ENCODE data around the gene TRAPPC5. TPM values are rescaled to one million over a fixed set of nuclear protein-coding genes. Genes with fewer than 3 reads are reported as not detected.

Gene TRAPPC5
- total RNA-seq, 1 experiment from 2014 or later = 105 TPM

DNA sequence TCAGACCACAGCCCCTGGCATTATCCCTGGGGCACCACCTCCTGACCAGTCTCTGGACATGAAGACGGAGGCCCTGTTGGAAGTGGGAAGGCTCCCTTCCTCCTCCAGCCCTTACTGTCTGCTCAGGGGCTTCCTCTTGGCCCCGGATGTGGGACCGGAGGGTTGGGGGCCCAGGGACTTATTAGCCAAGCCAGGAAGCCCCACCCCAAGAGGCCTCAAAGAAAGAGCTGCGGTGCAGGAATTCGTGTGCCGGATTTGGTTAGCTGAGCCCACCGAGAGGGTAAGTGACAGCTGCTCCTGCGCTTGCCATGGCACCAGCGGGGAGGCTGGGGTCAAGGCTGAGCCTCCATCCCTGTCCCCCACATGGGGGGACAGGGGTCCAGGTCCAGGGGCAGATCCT, 11.8 kb upstream of the TRAPPC5 start, which contains the start of gene RETN:
TSS of gene RETN (plus strand) at position 208 of the 400 bp plus-strand sequence. CDS start 278 bp downstream, outside the sequence.
- H3K27ac ChIP-seq (ENCODE audit: low read depth, low read length, poor library complexity, severe bottlenecking) = no peak within 1 kb of the TSS
- no peak within 1 kb of the TSS for H3K4me3 ChIP-seq (ENCODE audit: low read depth, low read length, poor library complexity, severe bottlenecking)
- TF ChIP-seq, protein P1, sequence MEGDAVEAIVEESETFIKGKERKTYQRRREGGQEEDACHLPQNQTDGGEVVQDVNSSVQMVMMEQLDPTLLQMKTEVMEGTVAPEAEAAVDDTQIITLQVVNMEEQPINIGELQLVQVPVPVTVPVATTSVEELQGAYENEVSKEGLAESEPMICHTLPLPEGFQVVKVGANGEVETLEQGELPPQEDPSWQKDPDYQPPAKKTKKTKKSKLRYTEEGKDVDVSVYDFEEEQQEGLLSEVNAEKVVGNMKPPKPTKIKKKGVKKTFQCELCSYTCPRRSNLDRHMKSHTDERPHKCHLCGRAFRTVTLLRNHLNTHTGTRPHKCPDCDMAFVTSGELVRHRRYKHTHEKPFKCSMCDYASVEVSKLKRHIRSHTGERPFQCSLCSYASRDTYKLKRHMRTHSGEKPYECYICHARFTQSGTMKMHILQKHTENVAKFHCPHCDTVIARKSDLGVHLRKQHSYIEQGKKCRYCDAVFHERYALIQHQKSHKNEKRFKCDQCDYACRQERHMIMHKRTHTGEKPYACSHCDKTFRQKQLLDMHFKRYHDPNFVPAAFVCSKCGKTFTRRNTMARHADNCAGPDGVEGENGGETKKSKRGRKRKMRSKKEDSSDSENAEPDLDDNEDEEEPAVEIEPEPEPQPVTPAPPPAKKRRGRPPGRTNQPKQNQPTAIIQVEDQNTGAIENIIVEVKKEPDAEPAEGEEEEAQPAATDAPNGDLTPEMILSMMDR (conservative IDR thresholded peaks at IDR 0.05; ENCODE audit: low read depth, low read length) = no peak
- no peak for TF ChIP-seq EZH2 (IDR thresholded peaks at IDR 0.05; ENCODE audit: borderline replicate concordance, low read depth, low read length, poor library complexity, severe bottlenecking)
- ChIA-PET CTCF (no interaction called here), POLR2A (ENCODE audit: low non-redundant PET) (no interaction called here)
- H3K9me3 ChIP-seq (ENCODE audit: low read depth, low read length, poor library complexity, severe bottlenecking) = no peaks in the 10 kb centered on the region
- no peaks in the 10 kb centered on the region for H3K4me1 ChIP-seq (ENCODE audit: insufficient read depth, low read length, poor library complexity, severe bottlenecking)
- no peaks in the 10 kb centered on the region for H3K27me3 ChIP-seq (replicated peaks; ENCODE audit: insufficient read depth, low read depth, low read length, poor library complexity)
- DNase-seq (ENCODE audit: low spot score) = no peak
- BruUV-seq (replicated peaks) = no TSS peak
- H3K36me3 ChIP-seq (ENCODE audit: insufficient read depth, low read length, poor library complexity, severe bottlenecking) = no peaks in the 10 kb centered on the region
- intact Hi-C loops (cut with micrococcal nuclease; ENCODE audit: unreplicated experiment) = no loop called here

DNA sequence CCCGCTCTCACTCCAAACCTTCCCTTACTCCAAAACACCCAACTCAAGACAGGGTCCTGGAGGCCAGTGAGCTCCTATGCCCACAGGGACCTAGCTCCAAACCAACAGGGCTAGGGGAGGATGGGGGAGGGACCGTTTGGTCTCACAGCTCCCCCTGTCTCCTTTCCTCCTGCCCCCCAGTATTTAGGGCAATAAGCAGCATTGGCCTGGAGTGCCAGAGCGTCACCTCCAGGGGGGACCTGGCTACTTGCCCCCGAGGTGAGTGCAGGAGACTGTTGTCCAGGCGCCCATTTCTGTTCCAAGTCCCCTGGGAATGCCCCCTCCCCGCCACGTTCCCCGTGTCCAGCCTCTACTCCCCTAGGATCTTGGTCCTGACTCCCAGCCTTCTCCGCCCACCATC, 11.0 kb upstream of the TRAPPC5 start:
- peaks cover 3% of the 10 kb centered on the region for H3K4me1 ChIP-seq (ENCODE audit: insufficient read depth, low read length, poor library complexity, severe bottlenecking)
- POLR2A ChIA-PET (ENCODE audit: low non-redundant PET) = no interaction called here
- no peak overlapping the region for H3K4me3 ChIP-seq (ENCODE audit: low read depth, low read length, poor library complexity, severe bottlenecking)
- no peak for TF ChIP-seq EZH2 (IDR thresholded peaks at IDR 0.05; ENCODE audit: borderline replicate concordance, low read depth, low read length, poor library complexity, severe bottlenecking)
- TF ChIP-seq, protein P1 (conservative IDR thresholded peaks at IDR 0.05; ENCODE audit: low read depth, low read length) = no peak
- BruUV-seq (replicated peaks) = no TSS peak
- H3K9me3 ChIP-seq (ENCODE audit: low read depth, low read length, poor library complexity, severe bottlenecking) = no peaks in the 10 kb centered on the region
- CTCF ChIA-PET = no interaction called here
- no peak overlapping the region for H3K27ac ChIP-seq (ENCODE audit: low read depth, low read length, poor library complexity, severe bottlenecking)
- no peaks in the 10 kb centered on the region for H3K27me3 ChIP-seq (replicated peaks; ENCODE audit: insufficient read depth, low read depth, low read length, poor library complexity)
- intact Hi-C loops (cut with micrococcal nuclease; ENCODE audit: unreplicated experiment) = no loop called here
- no peaks in the 10 kb centered on the region for H3K36me3 ChIP-seq (ENCODE audit: insufficient read depth, low read length, poor library complexity, severe bottlenecking)
- no peak for DNase-seq (ENCODE audit: low spot score)

DNA sequence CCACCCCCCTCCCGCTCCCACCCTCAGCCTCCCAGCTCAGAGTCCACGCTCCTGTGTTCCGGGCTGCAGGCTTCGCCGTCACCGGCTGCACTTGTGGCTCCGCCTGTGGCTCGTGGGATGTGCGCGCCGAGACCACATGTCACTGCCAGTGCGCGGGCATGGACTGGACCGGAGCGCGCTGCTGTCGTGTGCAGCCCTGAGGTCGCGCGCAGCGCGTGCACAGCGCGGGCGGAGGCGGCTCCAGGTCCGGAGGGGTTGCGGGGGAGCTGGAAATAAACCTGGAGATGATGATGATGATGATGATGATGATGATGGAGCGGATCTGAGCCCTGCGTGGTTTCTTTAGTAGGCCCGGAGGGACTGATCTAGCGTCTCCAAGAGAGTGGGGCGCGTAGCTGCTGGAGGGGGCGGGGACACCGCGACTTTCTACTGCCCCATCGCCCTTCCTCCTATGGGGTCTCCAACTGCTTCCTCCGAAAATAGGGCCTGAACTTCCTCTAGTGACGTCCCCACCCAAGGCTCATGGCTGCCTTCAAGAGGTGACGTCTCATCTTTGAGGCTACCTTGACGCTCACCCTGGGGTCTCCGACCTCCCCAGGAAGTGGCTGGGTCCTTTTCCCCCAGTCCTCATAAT, 10.4 kb upstream of the TRAPPC5 start:
- CTCF ChIA-PET = no interaction called here
- H3K27me3 ChIP-seq (replicated peaks; ENCODE audit: insufficient read depth, low read depth, low read length, poor library complexity) = no peaks in the 10 kb centered on the region
- TF ChIP-seq, protein P1 (conservative IDR thresholded peaks at IDR 0.05; ENCODE audit: low read depth, low read length) = no peak
- no peak for TF ChIP-seq EZH2 (IDR thresholded peaks at IDR 0.05; ENCODE audit: borderline replicate concordance, low read depth, low read length, poor library complexity, severe bottlenecking)
- H3K9me3 ChIP-seq (ENCODE audit: low read depth, low read length, poor library complexity, severe bottlenecking) = no peaks in the 10 kb centered on the region
- no TSS peak for BruUV-seq (replicated peaks)
- peaks cover 3% of the 10 kb centered on the region for H3K4me1 ChIP-seq (ENCODE audit: insufficient read depth, low read length, poor library complexity, severe bottlenecking)
- no peak overlapping the region for H3K27ac ChIP-seq (ENCODE audit: low read depth, low read length, poor library complexity, severe bottlenecking)
- DNase-seq (ENCODE audit: low spot score) = peak; percentile 35
- POLR2A ChIA-PET (ENCODE audit: low non-redundant PET) = no interaction called here
- peak overlapping the region; percentile 34 for H3K4me3 ChIP-seq (ENCODE audit: low read depth, low read length, poor library complexity, severe bottlenecking)
- no peaks in the 10 kb centered on the region for H3K36me3 ChIP-seq (ENCODE audit: insufficient read depth, low read length, poor library complexity, severe bottlenecking)
- intact Hi-C loops (cut with micrococcal nuclease; ENCODE audit: unreplicated experiment) = no loop called here

Measured in A673 (cell line).